Activated T-cell treated with anti-CD3 and anti-CD28 coated beads, Interleukin-2, amount 50 U/mL, for 72 hours (primary cell): ENCODE data around the gene PPFIA3. TPM values are rescaled to one million over a fixed set of nuclear protein-coding genes. Genes with fewer than 3 reads are reported as not detected.
"Not testable (repeated sequence)": the region's sequence is repeated elsewhere in the genome, so short reads cannot be mapped to it uniquely, and the experiment has no call there.

Source experiments
- ATAC-seq, 2 donors: fragments of 150-1000 bp; cut with Tn5 transposase; replicated peaks in 1 of 2; 2 replicates each; pipeline ENCODE4 v1.10.0; 2021; ENCODE audit warnings: moderate library complexity in 2 of 2, mild to moderate bottlenecking in 1 of 2
- DNase-seq, 2 donors: peaks; one replicate each; pipeline ENCODE4 v3.0.0; 2021 to 2022; ENCODE audit warnings: mixed read lengths in 1 of 2
- H3K27ac Mint-ChIP-seq: one replicate; pipeline ENCODE4 v1.8.0; 2022; ENCODE audit warnings: mild to moderate bottlenecking, moderate library complexity, mixed read lengths
- H3K27me3 Mint-ChIP-seq: one replicate; pipeline ENCODE4 v1.8.0; 2022; ENCODE audit warnings: low read depth, mixed read lengths
- H3K36me3 Mint-ChIP-seq, 2 donors: one replicate each; pipeline ENCODE4 v1.8.0; 2022; ENCODE audit warnings: mixed read lengths in 2 of 2, mild to moderate bottlenecking in 1 of 2; ENCODE audit not compliant: insufficient read depth in 2 of 2
- H3K4me1 Mint-ChIP-seq: one replicate; pipeline ENCODE4 v1.8.0; 2022; ENCODE audit warnings: low read depth, mixed read lengths
- H3K4me3 Mint-ChIP-seq, 2 donors: one replicate each; pipeline ENCODE4 v1.8.0; 2022; ENCODE audit warnings: mild to moderate bottlenecking in 2 of 2, mixed read lengths in 2 of 2, moderate library complexity in 2 of 2
- H3K9me3 Mint-ChIP-seq, 2 donors: one replicate each; pipeline ENCODE4 v1.8.0; 2022; ENCODE audit warnings: mixed read lengths in 2 of 2
- total RNA-seq, 2 donors: library from RNA; stranded (reverse); gene quantifications; one replicate each; pipeline ENCODE4 v1.2.3, GENCODE V29; 2022

PPFIA3 gene
- total RNA-seq, 2 donors from 2014 or later = 6.2 to 9.0 TPM

DNA sequence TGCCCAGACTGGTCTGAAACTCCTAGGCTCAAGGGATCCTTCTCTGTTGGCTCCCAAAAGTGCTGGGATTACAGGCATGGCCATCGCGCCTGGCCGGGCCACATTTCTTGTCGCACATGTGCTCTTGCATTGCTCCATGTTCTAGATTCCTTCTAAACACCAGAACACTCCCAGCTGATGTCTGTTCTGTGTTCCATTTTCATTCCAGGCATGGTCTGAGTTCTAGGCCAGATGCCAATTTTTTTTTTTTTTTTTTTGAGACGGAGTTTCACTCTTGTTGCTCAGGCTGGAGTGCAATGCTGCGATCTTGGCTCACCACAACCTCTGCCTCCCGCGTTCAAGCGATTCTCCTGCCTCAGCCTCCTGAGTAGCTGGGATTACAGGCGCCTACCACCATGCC, 2.5 kb downstream of the PPFIA3 start:
- not testable (repeated sequence) for ATAC-seq, H3K27ac Mint-ChIP-seq, H3K36me3 Mint-ChIP-seq, H3K9me3 Mint-ChIP-seq, DNase-seq
- H3K4me1 Mint-ChIP-seq = peaks cover 26% of the 10 kb centered on the region
- H3K4me3 Mint-ChIP-seq = peak overlapping the region in 1 of 2 donors; percentile 5
- peaks cover 11% of the 10 kb centered on the region for H3K27me3 Mint-ChIP-seq

GRCh38 chr19:49123285-49123684, 3.9 kb downstream of the PPFIA3 start:
- not testable (repeated sequence) for DNase-seq, H3K9me3 Mint-ChIP-seq, H3K4me3 Mint-ChIP-seq, H3K36me3 Mint-ChIP-seq, H3K27ac Mint-ChIP-seq, ATAC-seq
- Mint-ChIP-seq H3K27me3 (peaks cover 11% of the 10 kb centered on the region), H3K4me1 (peaks cover 20% of the 10 kb centered on the region)

- Mint-ChIP-seq H3K27ac (no peak overlapping the region), H3K9me3 (no peaks in the 10 kb centered on the region), H3K27me3 (peaks cover 11% of the 10 kb centered on the region), H3K36me3 (peaks cover 0 to 2% of the 10 kb centered on the region in 2 donors), H3K4me3 (no peak overlapping the region), H3K4me1 (peaks cover 32% of the 10 kb centered on the region)
- DNase-seq (no peak), ATAC-seq (no peak)
These were observed 5.8 kb downstream of the PPFIA3 start for GRCh38 chr19:49125025-49125731.

GRCh38 chr19:49126575-49126974, 7.2 kb downstream of the PPFIA3 start:
- Mint-ChIP-seq H3K9me3 (no peaks in the 10 kb centered on the region), H3K4me3 (peak overlapping the region in 1 of 2 donors; percentile 62), H3K4me1 (peaks cover 22% of the 10 kb centered on the region), H3K36me3 (peaks cover 0 to 2% of the 10 kb centered on the region in 2 donors), H3K27me3 (no peaks in the 10 kb centered on the region), H3K27ac (no peak overlapping the region)
- DNase-seq (no peak), ATAC-seq (no peak)

- peaks cover 22% of the 10 kb centered on the region for H3K4me1 Mint-ChIP-seq
- H3K9me3 Mint-ChIP-seq, DNase-seq, H3K27me3 Mint-ChIP-seq, H3K36me3 Mint-ChIP-seq, ATAC-seq, H3K27ac Mint-ChIP-seq: not testable (repeated sequence)
- H3K4me3 Mint-ChIP-seq = peak overlapping the region in 1 of 2 donors; percentile 62
These were observed 7.9 kb downstream of the PPFIA3 start for GRCh38 chr19:49127225-49127624.

DNA sequence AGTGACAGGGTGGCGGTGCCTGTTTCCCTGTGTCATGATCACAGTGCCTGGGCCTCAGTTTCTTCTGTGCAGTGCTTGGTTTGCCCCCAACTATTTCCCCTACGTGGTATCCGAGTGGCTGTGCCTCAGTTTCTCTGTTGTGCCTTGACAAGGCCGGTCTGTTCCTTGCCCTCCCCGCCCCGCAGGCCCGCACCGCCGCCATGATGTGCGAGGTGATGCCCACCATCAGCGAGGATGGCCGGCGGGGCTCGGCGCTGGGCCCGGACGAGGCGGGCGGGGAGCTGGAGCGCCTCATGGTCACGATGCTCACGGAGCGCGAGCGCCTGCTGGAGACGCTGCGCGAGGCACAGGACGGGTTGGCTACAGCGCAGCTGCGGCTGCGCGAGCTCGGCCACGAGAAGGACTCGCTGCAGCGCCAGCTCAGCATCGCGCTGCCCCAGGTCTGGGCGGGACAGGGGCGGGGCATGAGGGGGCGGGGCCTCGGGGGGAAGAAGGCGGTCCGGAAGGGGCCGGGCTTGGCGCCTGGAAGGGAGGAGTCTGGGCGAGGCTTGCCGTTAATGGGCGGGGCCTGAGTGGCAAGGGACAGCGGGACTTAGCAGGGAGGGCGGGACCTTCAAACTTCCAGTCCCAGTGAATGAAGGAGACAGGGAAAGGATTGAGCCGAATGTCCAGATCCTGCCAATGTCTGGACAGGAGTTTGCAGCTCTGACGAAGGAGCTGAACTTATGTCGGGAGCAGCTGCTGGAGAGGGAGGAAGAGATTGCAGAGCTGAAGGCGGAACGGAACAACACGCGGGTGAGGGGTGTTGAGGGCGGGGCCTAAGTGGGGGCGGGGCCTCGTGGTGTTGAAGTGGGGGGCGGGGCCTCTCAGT, 8.6 kb downstream of the PPFIA3 start:
- Mint-ChIP-seq H3K27ac (no peak overlapping the region), H3K36me3 (no peaks in the 10 kb centered on the region), H3K9me3 (no peaks in the 10 kb centered on the region), H3K27me3 (no peaks in the 10 kb centered on the region), H3K4me1 (peaks cover 22% of the 10 kb centered on the region), H3K4me3 (peak overlapping the region; percentile 88 to 98)
- ATAC-seq (peak; percentile 96 to 97), DNase-seq (peak; percentile 97)

DNA sequence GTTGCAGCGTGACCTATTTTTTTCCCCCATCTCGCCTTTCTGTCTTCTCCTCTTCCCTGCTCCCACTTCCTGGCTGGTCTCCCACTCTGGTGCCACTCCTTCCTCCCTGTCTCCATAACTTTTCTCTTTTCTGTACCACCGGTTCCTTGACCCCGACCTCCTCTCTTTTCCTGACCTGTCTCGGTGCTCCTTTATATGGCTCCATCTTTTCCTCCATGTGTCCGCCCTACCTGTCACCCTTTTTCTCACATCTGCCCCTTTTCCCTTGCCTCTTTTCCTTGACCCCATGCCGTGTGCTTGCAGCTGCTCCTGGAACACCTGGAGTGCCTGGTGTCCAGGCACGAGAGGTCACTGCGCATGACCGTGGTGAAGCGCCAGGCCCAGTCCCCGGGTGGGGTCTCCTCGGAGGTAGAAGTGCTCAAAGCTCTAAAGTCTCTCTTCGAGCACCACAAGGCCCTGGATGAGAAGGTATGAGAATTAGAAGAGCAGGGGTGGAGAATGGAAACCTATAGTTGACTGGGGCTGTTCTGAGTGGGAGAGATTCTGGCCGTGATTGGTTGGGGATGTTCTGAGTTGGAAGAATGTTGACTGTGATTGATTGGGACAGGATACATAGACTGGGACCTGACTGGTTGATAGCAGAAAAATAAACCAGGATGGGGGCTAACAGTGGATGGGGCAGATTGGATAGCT, 9.3 kb downstream of the PPFIA3 start:
- Mint-ChIP-seq H3K4me1 (peaks cover 22% of the 10 kb centered on the region), H3K27me3 (no peaks in the 10 kb centered on the region), H3K4me3 (peak overlapping the region; percentile 88 to 98), H3K36me3 (no peaks in the 10 kb centered on the region), H3K9me3 (no peaks in the 10 kb centered on the region), H3K27ac (no peak overlapping the region)
- ATAC-seq (no peak), DNase-seq (no peak)

- Mint-ChIP-seq H3K4me1 (peaks cover 22% of the 10 kb centered on the region), H3K36me3 (no peaks in the 10 kb centered on the region), H3K9me3 (no peaks in the 10 kb centered on the region), H3K27ac (no peak overlapping the region), H3K27me3 (no peaks in the 10 kb centered on the region), H3K4me3 (peak overlapping the region; percentile 88 to 98)
- DNase-seq (no peak), ATAC-seq (no peak)
These were observed 9.9 kb downstream of the PPFIA3 start for GRCh38 chr19:49129238-49129583.

- H3K9me3 Mint-ChIP-seq = no peaks in the 10 kb centered on the region
- no peaks in the 10 kb centered on the region for H3K36me3 Mint-ChIP-seq
- ATAC-seq = no peak
- no peak overlapping the region for H3K27ac Mint-ChIP-seq
- no peak overlapping the region for H3K4me3 Mint-ChIP-seq
- no peak for DNase-seq
- H3K4me1 Mint-ChIP-seq = peaks cover 22% of the 10 kb centered on the region
- H3K27me3 Mint-ChIP-seq = no peaks in the 10 kb centered on the region
These were observed 11.0 kb downstream of the PPFIA3 start for GRCh38 chr19:49130325-49130724.

- Mint-ChIP-seq H3K36me3 (no peaks in the 10 kb centered on the region), H3K27me3 (no peaks in the 10 kb centered on the region), H3K27ac (no peak overlapping the region), H3K9me3 (no peaks in the 10 kb centered on the region), H3K4me1 (peaks cover 17% of the 10 kb centered on the region), H3K4me3 (peak overlapping the region; percentile 67 to 81)
- peak; percentile 34 to 48 for DNase-seq
- ATAC-seq = peak; percentile 8 to 48
These were observed 13.7 kb downstream of the PPFIA3 start for GRCh38 chr19:49132974-49133609.

- Mint-ChIP-seq H3K4me1 (peaks cover 9% of the 10 kb centered on the region), H3K4me3 (peak overlapping the region; percentile 67 to 81), H3K27ac (no peak overlapping the region), H3K27me3 (no peaks in the 10 kb centered on the region), H3K36me3 (no peaks in the 10 kb centered on the region), H3K9me3 (no peaks in the 10 kb centered on the region)
- ATAC-seq = peak; percentile 72 to 84
- peak; percentile 57 to 74 for DNase-seq
These were observed 14.5 kb downstream of the PPFIA3 start for GRCh38 chr19:49133621-49134454.

DNA sequence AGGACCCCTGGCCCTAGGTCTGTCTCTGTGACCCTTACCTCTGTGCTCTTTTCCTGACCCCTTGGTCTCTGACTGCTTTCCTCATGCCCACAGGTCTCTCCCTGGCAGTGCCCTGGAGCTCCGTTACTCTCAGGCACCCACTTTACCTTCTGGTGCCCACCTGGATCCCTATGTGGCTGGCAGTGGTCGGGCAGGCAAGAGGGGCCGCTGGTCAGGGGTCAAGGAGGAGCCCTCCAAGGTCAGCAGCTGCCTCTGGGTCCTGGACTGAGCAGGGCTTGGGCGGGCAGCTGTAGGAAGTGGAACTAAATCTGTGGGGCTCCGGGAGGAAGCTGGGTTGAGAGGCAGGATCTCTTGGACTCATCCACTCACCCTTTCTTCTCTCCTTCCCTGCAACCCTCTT, 16.3 kb downstream of the PPFIA3 start:
- no peaks in the 10 kb centered on the region for H3K9me3 Mint-ChIP-seq
- ATAC-seq = no peak

More for the DNA sequence above, 16.3 kb downstream of the PPFIA3 start:
- no peaks in the 10 kb centered on the region for H3K4me1 Mint-ChIP-seq
- H3K27me3 Mint-ChIP-seq = no peaks in the 10 kb centered on the region
- DNase-seq = no peak
- H3K4me3 Mint-ChIP-seq = no peak overlapping the region
- H3K36me3 Mint-ChIP-seq = no peaks in the 10 kb centered on the region
- no peak overlapping the region for H3K27ac Mint-ChIP-seq
